ENCODE measurements around the gene ASTN2. TPM values are rescaled to one million over a fixed set of nuclear protein-coding genes. Genes with fewer than 3 reads are reported as not detected.

The ASTN2 gene
- total and polyA plus RNA-seq, 2 donors (not counting 3 experiments of a cell fraction or from before 2014, with no cell fraction given) = 1.0 to 1.9 TPM

GRCh38 chr9:116639251-116639741 lies 775.6 kb downstream of the ASTN2 start:
- no peak overlapping the region for H3K27ac ChIP-seq (ENCODE audit: insufficient read depth, low read depth, low read length)
- dilution Hi-C loops (cut with MboI; ENCODE audit: extremely low pct_ligation_motif_present, low sequenced_read_pairs) = no loop called here
- CTCF ChIA-PET = no interaction called here

More at GRCh38 chr9:116639251-116639741, 775.6 kb downstream of the ASTN2 start:
- no peak overlapping the region for H3K4me3 ChIP-seq (replicated peaks in 1 of 3; ENCODE audit: insufficient read depth in 1 of 3, low read depth in 1 of 3, low read length in 3 of 3)
- no peaks in the 10 kb centered on the region for H3K79me2 ChIP-seq (ENCODE audit: control insufficient read depth, insufficient read depth, low read length)
- no peaks in the 10 kb centered on the region for H3K9me3 ChIP-seq (replicated peaks; ENCODE audit: control insufficient read depth, insufficient read depth, low read length)
- no peaks in the 10 kb centered on the region for H3K9me1 ChIP-seq (replicated peaks; ENCODE audit: control insufficient read depth, extremely low read depth, insufficient read depth, low read length)
- no peak overlapping the region for H3K9ac ChIP-seq (replicated peaks; ENCODE audit: extremely low read depth, insufficient read depth, low read length)
- intact Hi-C loops (cut with micrococcal nuclease) = no loop called here
- TF ChIP-seq GATA2 (IDR thresholded peaks at IDR 0.05; ENCODE audit: insufficient read depth, insufficient read length, low read depth, low read length) (no peak), JUN (IDR thresholded peaks at IDR 0.05; ENCODE audit: borderline replicate concordance, insufficient read depth, insufficient read length, low read depth) (no peak), POLR2A (IDR thresholded peaks at IDR 0.05; ENCODE audit: low read depth, low read length) (no peak), CTCF (IDR thresholded peaks at IDR 0.05; ENCODE audit: extremely low read depth in 1 of 2, insufficient read depth in 1 of 2, low read depth in 1 of 2, low read length in 2 of 2) (no peak), EZH2 (IDR thresholded peaks at IDR 0.05; ENCODE audit: borderline replicate concordance, low read depth, low read length, severe bottlenecking) (no peak), FOS (IDR thresholded peaks at IDR 0.05; ENCODE audit: borderline replicate concordance, insufficient read depth, low read length) (no peak), POLR2AphosphoS5 (IDR thresholded peaks at IDR 0.05; ENCODE audit: insufficient read depth, low read depth, low read length) (no peak), MYC (IDR thresholded peaks at IDR 0.05; ENCODE audit: low read depth, low read length) (no peak), MAX (IDR thresholded peaks at IDR 0.05; ENCODE audit: insufficient read depth, insufficient read length) (no peak)
- POLR2A ChIA-PET = no interaction called here
- no peak overlapping the region for H2AFZ ChIP-seq (ENCODE audit: low read depth, low read length)
- no peaks in the 10 kb centered on the region for H3K27me3 ChIP-seq (ENCODE audit: control insufficient read depth in 2 of 2, insufficient read depth in 2 of 2, low read length in 2 of 2)
- no peaks in the 10 kb centered on the region for H3K4me1 ChIP-seq (ENCODE audit: control insufficient read depth, extremely low read depth, insufficient read depth, low read length)
- BruUV-seq (replicated peaks) = no TSS peak
- H3K4me2 ChIP-seq (ENCODE audit: insufficient read depth, low read length) = no peak overlapping the region
- DNase-seq (ENCODE audit: low read depth, low spot score) (no peak), FAIRE-seq (no peak)
- no peaks in the 10 kb centered on the region for H3K36me3 ChIP-seq (ENCODE audit: control insufficient read depth in 2 of 2, extremely low read depth in 1 of 2, insufficient read depth in 2 of 2, low read length in 2 of 2)
- no peaks in the 10 kb centered on the region for H4K20me1 ChIP-seq (replicated peaks; ENCODE audit: control insufficient read depth, extremely low read depth, insufficient read depth, low read length)

Measured in endothelial cell of umbilical vein (primary cell).